H1 (cell line): ENCODE measurements around the gene EMD. TPM values are rescaled to one million over a fixed set of nuclear protein-coding genes. Genes with fewer than 3 reads are reported as not detected.

Experiments used
- ASH2L ChIP-seq: fragments of 200-600, 300-600 bp; sonication (generic); IDR thresholded peaks from one replicate; pipeline ENCODE4 v1.7.1; 2017; ENCODE audit warnings: low read length
- BACH1 ChIP-seq: IDR thresholded peaks from 2 replicates; pipeline ENCODE4 v1.6.1; 2012; ENCODE audit warnings: low read length, improper control_type of control experiment
- BCL11A ChIP-seq, 2 experiments: IDR thresholded peaks; one replicate each; pipeline ENCODE4 v1.6.1; 2011; ENCODE audit warnings: low read depth in 2 of 2, low read length in 2 of 2, mild to moderate bottlenecking in 2 of 2
- BRCA1 ChIP-seq: IDR thresholded peaks from 2 replicates; pipeline ENCODE4 v1.6.1; 2012; ENCODE audit warnings: low read depth, low read length, improper control_type of control experiment
- CBX5 ChIP-seq: fragments of 300-800, 300-1000 bp; sonication (generic); IDR thresholded peaks from 2 replicates; pipeline ENCODE4 v1.7.1; 2016; ENCODE audit warnings: antibody characterized with exemption, low read length, low read depth
- CBX8 ChIP-seq: fragments of 300-800, 300-1000 bp; sonication (generic); IDR thresholded peaks from 2 replicates; pipeline ENCODE4 v1.7.1; 2016; ENCODE audit warnings: low read depth, low read length, borderline replicate concordance
- CREB1 ChIP-seq: IDR thresholded peaks from 2 replicates; pipeline ENCODE4 v1.6.1; 2012; ENCODE audit warnings: inconsistent platforms
- EP300 ChIP-seq, 2 experiments: IDR thresholded peaks; 1 replicate in 1 of 2; 2 replicates in 1 of 2; pipeline ENCODE4 v1.6.1; 2011 to 2012; ENCODE audit warnings: low read depth in 2 of 2, low read length in 2 of 2, mild to moderate bottlenecking in 2 of 2, borderline replicate concordance in 1 of 2, inconsistent platforms in 1 of 2, moderate library complexity in 1 of 2
- FOSL1 ChIP-seq: IDR thresholded peaks from 2 replicates; pipeline ENCODE4 v1.6.1; 2011; ENCODE audit warnings: mild to moderate bottlenecking, low read depth, low read length, moderate library complexity; ENCODE audit not compliant: insufficient read depth
- GABPA ChIP-seq: IDR thresholded peaks from 2 replicates; pipeline ENCODE4 v1.6.1; 2011; ENCODE audit warnings: mild to moderate bottlenecking, low read length, moderate library complexity, borderline replicate concordance; ENCODE audit not compliant: insufficient read depth
- GTF2F1 ChIP-seq: IDR thresholded peaks from 2 replicates; pipeline ENCODE4 v1.6.1; 2012; ENCODE audit warnings: low read depth, low read length, improper control_type of control experiment, borderline replicate concordance
- KDM1A ChIP-seq: fragments of 200-600, 300-600 bp; sonication (generic); IDR thresholded peaks from 2 replicates; pipeline ENCODE4 v1.7.1; 2016; ENCODE audit warnings: mild to moderate bottlenecking, low read length, borderline replicate concordance
- NRF1 ChIP-seq: IDR thresholded peaks from 2 replicates; pipeline ENCODE4 v1.6.1; 2011; ENCODE audit warnings: mild to moderate bottlenecking, low read depth, low read length, improper control_type of control experiment
- POLR2A ChIP-seq, 2 experiments: IDR thresholded peaks; 1 replicate in 1 of 2; 2 replicates in 1 of 2; pipeline ENCODE4 v1.6.1; 2011; ENCODE audit warnings: low read depth in 2 of 2, low read length in 2 of 2, mild to moderate bottlenecking in 2 of 2; ENCODE audit errors: control extremely low read depth in 1 of 2
- POLR2AphosphoS5 ChIP-seq: IDR thresholded peaks from 2 replicates; pipeline ENCODE4 v1.6.1; 2011; ENCODE audit warnings: low read depth, low read length
- RAD21 ChIP-seq, 2 experiments: IDR thresholded peaks in 1 of 2; conservative IDR thresholded peaks in 1 of 2; 2 replicates each; pipeline ENCODE4 v1.6.1; 2011; ENCODE audit warnings: low read depth in 2 of 2, low read length in 2 of 2, improper control_type of control experiment in 1 of 2, inconsistent platforms in 1 of 2, mild to moderate bottlenecking in 1 of 2, moderate library complexity in 1 of 2
- SIN3A ChIP-seq, 2 experiments: IDR thresholded peaks in 1 of 2; conservative IDR thresholded peaks in 1 of 2; 2 replicates each; pipeline ENCODE4 v1.6.1; 2011 to 2012; ENCODE audit warnings: low read length in 2 of 2, improper control_type of control experiment in 1 of 2, low read depth in 1 of 2, mild to moderate bottlenecking in 1 of 2
- SP1 ChIP-seq: IDR thresholded peaks from 2 replicates; pipeline ENCODE4 v1.6.1; 2011; ENCODE audit warnings: low read depth, low read length
- SP2 ChIP-seq: IDR thresholded peaks from 2 replicates; pipeline ENCODE4 v1.6.1; 2012; ENCODE audit warnings: mild to moderate bottlenecking, low read length, inconsistent platforms
- SP4 ChIP-seq: IDR thresholded peaks from 2 replicates; pipeline ENCODE4 v1.6.1; 2012; ENCODE audit warnings: low read length, inconsistent platforms
- SRF ChIP-seq: IDR thresholded peaks from 2 replicates; pipeline ENCODE4 v1.6.1; 2011; ENCODE audit warnings: mild to moderate bottlenecking, low read depth, low read length, moderate library complexity
- TAF7 ChIP-seq: optimal IDR thresholded peaks from 2 replicates; pipeline ENCODE3; 2011; ENCODE audit warnings: low read depth, mild to moderate bottlenecking, inconsistent platforms, low read length, moderate library complexity, borderline replicate concordance
- TBP ChIP-seq: IDR thresholded peaks from 2 replicates; pipeline ENCODE4 v1.6.1; 2011; ENCODE audit warnings: low read depth, low read length, improper control_type of control experiment
- YY1 ChIP-seq: IDR thresholded peaks from 2 replicates; pipeline ENCODE4 v1.6.1; 2011; ENCODE audit warnings: low read depth, mild to moderate bottlenecking, low read length
- polyA plus RNA-seq, 7 experiments: library from polyadenylated mRNA; depleted of rRNA in 3 of 7; stranded (reverse) in 5 of 7; unstranded in 2 of 7; fragments of >200 nt in 5 of 7; fragments of 200-250 nt in 2 of 7; gene quantifications; 1 replicate in 5 of 7; 2 replicates in 1 of 7; 4 replicates in 1 of 7; pipeline versions ENCODE4 v1.2.1 to v1.2.3, GENCODE V29; 2011 to 2013; ENCODE audit warnings: missing spikeins in 2 of 7, mixed read lengths in 2 of 7
- total RNA-seq: library from RNA; stranded (reverse); fragmentation: NEBNext Ultra II Directional; extraction: Animal tissue kit (Norgen Biotek cat#: 25700); gene quantifications from 2 replicates; pipeline ENCODE4 v1.2.1, GENCODE V29; 2021
- TF ChIP-seq, protein P1 (sequence below): IDR thresholded peaks from 2 replicates; pipeline ENCODE4 v1.6.1; 2012; ENCODE audit warnings: inconsistent platforms

The EMD gene
- total and polyA plus RNA-seq, 2 of the 8 experiments (the other 6 are each of a cell fraction or from before 2014, with no cell fraction given), result 45.5 to 109 TPM

DNA sequence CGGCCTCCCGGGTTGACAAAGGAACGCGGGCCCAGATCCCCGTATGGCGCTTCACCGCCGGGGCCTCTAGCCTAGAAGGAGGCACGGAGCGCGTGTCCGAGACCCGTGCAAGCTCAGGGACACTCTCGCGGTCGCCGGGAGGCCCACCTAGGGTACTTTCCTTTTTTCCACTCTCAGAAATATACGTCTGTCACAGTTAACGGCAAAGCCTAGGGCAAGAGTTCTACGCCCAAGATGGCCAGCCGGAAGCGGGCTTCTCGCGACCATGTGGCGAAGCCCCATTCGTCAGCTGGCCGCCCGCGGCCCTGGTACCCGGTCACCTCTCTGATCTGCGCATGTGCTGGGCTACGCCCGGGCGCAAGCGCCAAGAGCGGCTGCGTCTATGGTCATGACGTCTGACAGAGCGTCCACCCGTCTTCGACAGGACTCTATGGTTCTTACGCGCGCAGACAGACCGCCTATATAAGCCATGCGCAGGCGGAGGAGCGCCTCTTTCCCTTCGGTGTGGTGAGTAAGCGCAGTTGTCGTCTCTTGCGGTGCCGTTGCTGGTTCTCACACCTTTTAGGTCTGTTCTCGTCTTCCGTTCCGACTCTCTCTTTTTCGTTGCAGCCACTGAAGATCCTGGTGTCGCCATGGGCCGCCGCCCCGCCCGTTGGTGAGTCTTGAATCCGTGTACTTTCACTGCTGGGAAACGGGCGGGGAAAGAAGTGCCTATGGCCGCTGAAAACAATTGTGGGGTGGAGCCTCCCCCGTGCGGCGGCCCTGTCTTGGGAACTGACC lies 19.0 kb downstream of the EMD start, which contains the start of gene RPL10 (continued):
- TF ChIP-seq CREB1 (peak; percentile 94), FOSL1 (no peak), SP4 (no peak; the same call in 1 of the 2 replicates), TBP (peak; percentile 98), CBX5 (no peak), SP2 (peak; percentile 90), BCL11A (IDR thresholded peaks at IDR 0.05; ENCODE audit: low read depth in 2 of 2, low read length in 2 of 2) (no peak), NRF1 (peak; percentile 73), GABPA (no peak), POLR2A (IDR thresholded peaks at IDR 0.05; ENCODE audit: control extremely low read depth in 1 of 2, low read depth in 2 of 2, low read length in 2 of 2) (peak in 1 of 2 experiments; percentile 99; a peak in 2 of 3 replicates), ASH2L (no peak), BRCA1 (no peak), SRF (peak; percentile 80), TAF7 (peak; percentile 96), CBX8 (no peak), YY1 (peak; percentile 87), KDM1A (no peak), BACH1 (no peak), RAD21 (IDR thresholded peaks at IDR 0.05 in 1 of 2, conservative IDR thresholded peaks at IDR 0.05 in 1 of 2; ENCODE audit: low read depth in 2 of 2, low read length in 2 of 2) (no peak), EP300 (IDR thresholded peaks at IDR 0.05; ENCODE audit: borderline replicate concordance in 1 of 2, low read depth in 2 of 2, low read length in 2 of 2) (no peak), POLR2AphosphoS5 (peak; percentile 100), SIN3A (conservative IDR thresholded peaks at IDR 0.05 in 1 of 2, IDR thresholded peaks at IDR 0.05 in 1 of 2; ENCODE audit: low read depth in 1 of 2, low read length in 2 of 2) (0 out of 4 replicates have a peak, but pooled peaks have one; percentile 6 to 53), SP1 (0 out of 2 replicates have a peak, but pooled peaks have one; percentile 55), GTF2F1 (peak; percentile 95)
- TF ChIP-seq, protein P1, sequence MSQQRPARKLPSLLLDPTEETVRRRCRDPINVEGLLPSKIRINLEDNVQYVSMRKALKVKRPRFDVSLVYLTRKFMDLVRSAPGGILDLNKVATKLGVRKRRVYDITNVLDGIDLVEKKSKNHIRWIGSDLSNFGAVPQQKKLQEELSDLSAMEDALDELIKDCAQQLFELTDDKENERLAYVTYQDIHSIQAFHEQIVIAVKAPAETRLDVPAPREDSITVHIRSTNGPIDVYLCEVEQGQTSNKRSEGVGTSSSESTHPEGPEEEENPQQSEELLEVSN, result peak; percentile 70; the same call in 1 of the 2 replicates
